HEK293T (cell line): ENCODE results near the gene FSIP1.

Experiments
- ARNT ChIP-seq: fragments of 450-650 bp; IDR thresholded peaks from 2 replicates; pipeline ENCODE4 v1.6.1; 2017; ENCODE audit warnings: mild to moderate bottlenecking
- CTBP1 ChIP-seq: fragments of 450-650 bp; IDR thresholded peaks from 2 replicates; pipeline ENCODE4 v1.6.1; 2016; ENCODE audit warnings: borderline replicate concordance
- FOXA1 ChIP-seq: fragments of 450-650 bp; IDR thresholded peaks from 2 replicates; pipeline ENCODE4 v1.6.1; 2016; ENCODE audit warnings: mild to moderate bottlenecking
- FOXM1 ChIP-seq: fragments of 450-650 bp; IDR thresholded peaks from 2 replicates; pipeline ENCODE4 v1.6.1; 2017; ENCODE audit warnings: mild to moderate bottlenecking, borderline replicate concordance
- L3MBTL2 ChIP-seq: fragments of 450-650 bp; conservative IDR thresholded peaks from 2 replicates; pipeline ENCODE4 v1.6.1; 2016; ENCODE audit warnings: mild to moderate bottlenecking
- LEF1 ChIP-seq: fragments of 450-650 bp; IDR thresholded peaks from 2 replicates; pipeline ENCODE4 v1.6.1; 2017; ENCODE audit warnings: mild to moderate bottlenecking, borderline replicate concordance
- SP1 ChIP-seq: fragments of 450-650 bp; IDR thresholded peaks from 2 replicates; pipeline ENCODE4 v1.6.1; 2017
- TARDBP ChIP-seq: fragments of 450-650 bp; IDR thresholded peaks from 2 replicates; pipeline ENCODE4 v1.6.1; 2016
- ZNF384 ChIP-seq: fragments of 450-650 bp; IDR thresholded peaks from 2 replicates; pipeline ENCODE4 v1.6.1; 2016

DNA sequence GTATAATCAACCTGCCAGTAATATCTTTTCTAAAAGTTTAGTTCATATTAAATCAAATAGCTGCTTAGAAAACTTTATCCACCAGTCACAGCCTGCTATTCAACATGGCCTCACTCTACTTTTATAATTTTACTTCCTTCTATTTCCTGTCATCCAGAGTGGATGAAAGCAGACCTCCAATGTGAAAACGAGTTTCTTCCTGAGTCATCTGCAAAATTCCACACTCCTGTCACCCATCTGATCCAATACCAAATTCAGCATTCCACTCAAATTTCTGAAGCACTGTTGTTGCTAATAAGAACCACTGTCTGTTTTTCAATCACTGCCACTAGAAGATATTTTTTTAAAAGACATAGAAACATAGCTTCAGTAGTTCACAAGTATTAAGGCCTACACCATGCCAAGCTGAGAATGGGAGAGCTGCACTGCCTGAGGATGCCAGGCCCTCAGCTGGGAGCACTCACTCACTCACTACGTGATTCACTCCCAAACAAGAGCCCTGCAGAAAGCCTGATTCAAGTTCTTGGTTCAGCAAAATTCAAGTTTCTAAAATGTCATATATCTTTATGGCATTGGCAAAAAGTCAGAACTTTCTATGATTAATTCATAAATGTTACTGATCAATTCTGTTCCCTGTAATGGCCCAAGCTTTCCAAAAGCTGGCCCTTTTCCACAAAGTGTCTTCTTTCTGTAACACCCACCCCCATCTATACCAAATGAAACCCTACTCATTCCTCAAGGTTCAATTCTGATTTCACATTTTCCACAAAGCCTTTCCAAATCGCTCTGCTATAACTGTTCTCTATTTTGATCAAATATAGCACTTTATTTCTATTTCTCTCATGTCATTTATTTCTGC lies 82.9 kb downstream of the FSIP1 start:
- TF ChIP-seq SP1 (no peak), FOXA1 (no peak), ARNT (no peak), FOXM1 (no peak), TARDBP (no peak), LEF1 (no peak), L3MBTL2 (no peak), ZNF384 (no peak), CTBP1 (no peak)
